GM12864 (cell line): ENCODE data around the gene XRCC4.

ENCODE experiments used
- DNase-seq: peaks from one replicate; pipeline ENCODE4 v3.0.0-alpha.2; 2011; ENCODE audit warnings: low read depth
- H3K4me3 ChIP-seq: 2 replicates; pipeline ENCODE4 v1.5.1; 2011; ENCODE audit warnings: mild to moderate bottlenecking, low read depth, low read length, control low read depth
- CTCF ChIP-seq: IDR thresholded peaks from 2 replicates; pipeline ENCODE4 v1.5.1; 2011; ENCODE audit warnings: low read depth, mild to moderate bottlenecking, moderate library complexity, low read length, control low read depth, inconsistent platforms; ENCODE audit errors: missing control alignments

The XRCC4 gene

GRCh38 chr5:83197326-83197967 lies 120.1 kb downstream of the XRCC4 start:
- no peak overlapping the region for H3K4me3 ChIP-seq
- no peak for DNase-seq
- TF ChIP-seq CTCF: no peak

GRCh38 chr5:83199126-83199525 lies 121.8 kb downstream of the XRCC4 start:
- DNase-seq: no peak
- TF ChIP-seq CTCF: no peak
- no peak overlapping the region for H3K4me3 ChIP-seq

- DNase-seq: no peak
- H3K4me3 ChIP-seq: no peak overlapping the region
- no peak for TF ChIP-seq CTCF
Observed at GRCh38 chr5:83204651-83205050, 127.3 kb downstream of the XRCC4 start.

GRCh38 chr5:83209963-83210362 lies 132.6 kb downstream of the XRCC4 start:
- no peak for TF ChIP-seq CTCF
- H3K4me3 ChIP-seq: no peak overlapping the region
- DNase-seq: no peak

- H3K4me3 ChIP-seq: no peak overlapping the region
- TF ChIP-seq CTCF: no peak
- no peak for DNase-seq
Observed at GRCh38 chr5:83219077-83219476, 141.7 kb downstream of the XRCC4 start.

GRCh38 chr5:83219495-83219894 lies 142.1 kb downstream of the XRCC4 start:
- DNase-seq: no peak
- TF ChIP-seq CTCF: no peak
- H3K4me3 ChIP-seq: no peak overlapping the region

GRCh38 chr5:83220331-83220730 lies 143.0 kb downstream of the XRCC4 start:
- TF ChIP-seq CTCF: no peak
- DNase-seq: no peak

More at GRCh38 chr5:83220331-83220730, 143.0 kb downstream of the XRCC4 start:
- no peak overlapping the region for H3K4me3 ChIP-seq
